PC-3 (cell line): ENCODE results near the gene PFN3. TPM values are rescaled to one million over a fixed set of nuclear protein-coding genes. Genes with fewer than 3 reads are reported as not detected.
A peak's percentile ranks its signal among the peaks of the same experiment; 100 is the strongest.

Experiments used
- ATAC-seq: fragments of 200-7000 bp; cut with Tn5 transposase; 2 replicates; pipeline ENCODE4 v1.9.1; 2020; ENCODE audit warnings: mild to moderate bottlenecking, moderate library complexity
- BruUV-seq: library from RNA; stranded (reverse); fragments of 400-500 nt; replicated peaks from 2 replicates; lab custom pipeline; 2021; lab: Mats Ljungman, UMichigan
- CTCF ChIA-PET: fragments of 300-600 bp; sonication (Branson Sonifier 250); formaldehyde crosslinking; loops from one replicate; lab custom pipeline; 2022; ENCODE audit warnings: antibody characterized with exemption; lab: Charles Lee
- POLR2A ChIA-PET: fragments of 300-600 bp; sonication (Branson Sonifier 250); formaldehyde crosslinking; loops from one replicate; lab custom pipeline; 2022; ENCODE audit warnings: antibody characterized with exemption; ENCODE audit not compliant: unreplicated experiment; lab: Charles Lee
- DNase-seq: peaks from one replicate; pipeline ENCODE4 v3.0.0-alpha.2; 2015
- H2AFZ ChIP-seq: fragments of 300-600 bp; sonication (generic); 2 replicates; pipeline ENCODE4 v1.6.0; 2016; ENCODE audit warnings: antibody characterized with exemption, low read length
- H3F3A ChIP-seq: fragments of 300-600 bp; sonication (generic); one replicate; pipeline ENCODE4 v1.6.0; 2017; ENCODE audit warnings: antibody characterized with exemption, low read length, control low read depth, mild to moderate bottlenecking; ENCODE audit not compliant: unreplicated experiment
- H3K27ac ChIP-seq: fragments of 300-600 bp; sonication (generic); 2 replicates; pipeline ENCODE4 v1.5.1; 2016; ENCODE audit warnings: mild to moderate bottlenecking, low read length
- H3K27me3 ChIP-seq: fragments of 300-600 bp; sonication (generic); 2 replicates; pipeline ENCODE4 v1.6.1; 2016; ENCODE audit warnings: low read length, mixed read lengths
- H3K36me3 ChIP-seq: fragments of 300-600 bp; sonication (generic); 2 replicates; pipeline ENCODE4 v1.6.1; 2016; ENCODE audit warnings: low read depth, mixed run types, low read length, mixed read lengths
- H3K4me1 ChIP-seq: fragments of 300-600 bp; sonication (generic); 2 replicates; pipeline ENCODE4 v1.5.1; 2016; ENCODE audit warnings: low read length; ENCODE audit not compliant: insufficient read depth
- H3K4me2 ChIP-seq: fragments of 300-600 bp; sonication (generic); 2 replicates; pipeline ENCODE4 v1.6.0; 2016; ENCODE audit warnings: low read length
- H3K4me3 ChIP-seq: fragments of 300-600 bp; sonication (generic); 2 replicates; pipeline ENCODE4 v1.5.1; 2016; ENCODE audit warnings: mild to moderate bottlenecking, low read length, mixed read lengths
- H3K79me2 ChIP-seq: fragments of 300-600 bp; sonication (generic); 2 replicates; pipeline ENCODE4 v1.6.1; 2017; ENCODE audit warnings: low read length, mixed read lengths
- H3K9ac ChIP-seq: fragments of 300-600 bp; sonication (generic); 2 replicates; pipeline ENCODE4 v1.6.0; 2016; ENCODE audit warnings: mild to moderate bottlenecking, low read length
- H3K9me2 ChIP-seq: fragments of 300-600 bp; sonication (generic); replicated peaks from 2 replicates; pipeline ENCODE4 v1.6.1; 2016; ENCODE audit warnings: mixed run types, low read length, mixed read lengths
- H3K9me3 ChIP-seq: fragments of 300-600 bp; sonication (generic); 2 replicates; pipeline ENCODE4 v1.6.1; 2016; ENCODE audit warnings: low read length, mixed read lengths
- H4K20me1 ChIP-seq: fragments of 300-600 bp; sonication (generic); 2 replicates; pipeline ENCODE4 v1.6.1; 2016; ENCODE audit warnings: low read length, mixed read lengths
- EZH2 ChIP-seq: fragments of 300-600 bp; sonication (generic); IDR thresholded peaks from one replicate; pipeline ENCODE4 v1.6.1; 2017; ENCODE audit warnings: antibody characterized with exemption, mild to moderate bottlenecking, low read length; ENCODE audit not compliant: unreplicated experiment
- EZH2phosphoT487 ChIP-seq: fragments of 300-600 bp; sonication (generic); IDR thresholded peaks from 2 replicates; pipeline ENCODE4 v1.6.1; 2018; ENCODE audit warnings: mild to moderate bottlenecking, antibody characterized with exemption, low read length, borderline replicate concordance
- intact Hi-C: fragments of 100-400 bp; cut with micrococcal nuclease; formaldehyde crosslinking; loops from 2 replicates; pipeline ENCODE4 v1.9.0; 2023
- total RNA-seq: library from RNA; depleted of rRNA; stranded (reverse); fragments of >200 nt; gene quantifications from 2 replicates; pipeline ENCODE4 v1.2.3, GENCODE V29; 2014
- TF ChIP-seq, protein P1 (sequence below): fragments of 300-600 bp; sonication (generic); conservative IDR thresholded peaks from 2 replicates; pipeline ENCODE4 v1.5.1; 2017; ENCODE audit warnings: antibody characterized with exemption, low read depth, mild to moderate bottlenecking, low read length

PFN3 gene
- total RNA-seq, 1 experiment from 2014 or later = not detected

- Histone ChIP-seq H3K4me1 (peaks cover 13% of the 10 kb centered on the region), H3K9ac (no peak overlapping the region), H3K9me2 (no peaks in the 10 kb centered on the region), H2AFZ (no peak overlapping the region), H4K20me1 (no peaks in the 10 kb centered on the region), H3K27me3 (no peaks in the 10 kb centered on the region), H3K36me3 (no peaks in the 10 kb centered on the region), H3K4me3 (no peak overlapping the region), H3K9me3 (no peaks in the 10 kb centered on the region), H3K79me2 (no peaks in the 10 kb centered on the region), H3F3A (no peaks in the 10 kb centered on the region), H3K4me2 (no peak overlapping the region), H3K27ac (no peak overlapping the region)
- ChIA-PET CTCF (interaction anchor here (0.6 kb wide), 1 partner anchor 18 kb away, joined by 3 read pairs; no protein-coding TSS in a partner anchor), POLR2A (no interaction called here)
- TF ChIP-seq, protein P1, sequence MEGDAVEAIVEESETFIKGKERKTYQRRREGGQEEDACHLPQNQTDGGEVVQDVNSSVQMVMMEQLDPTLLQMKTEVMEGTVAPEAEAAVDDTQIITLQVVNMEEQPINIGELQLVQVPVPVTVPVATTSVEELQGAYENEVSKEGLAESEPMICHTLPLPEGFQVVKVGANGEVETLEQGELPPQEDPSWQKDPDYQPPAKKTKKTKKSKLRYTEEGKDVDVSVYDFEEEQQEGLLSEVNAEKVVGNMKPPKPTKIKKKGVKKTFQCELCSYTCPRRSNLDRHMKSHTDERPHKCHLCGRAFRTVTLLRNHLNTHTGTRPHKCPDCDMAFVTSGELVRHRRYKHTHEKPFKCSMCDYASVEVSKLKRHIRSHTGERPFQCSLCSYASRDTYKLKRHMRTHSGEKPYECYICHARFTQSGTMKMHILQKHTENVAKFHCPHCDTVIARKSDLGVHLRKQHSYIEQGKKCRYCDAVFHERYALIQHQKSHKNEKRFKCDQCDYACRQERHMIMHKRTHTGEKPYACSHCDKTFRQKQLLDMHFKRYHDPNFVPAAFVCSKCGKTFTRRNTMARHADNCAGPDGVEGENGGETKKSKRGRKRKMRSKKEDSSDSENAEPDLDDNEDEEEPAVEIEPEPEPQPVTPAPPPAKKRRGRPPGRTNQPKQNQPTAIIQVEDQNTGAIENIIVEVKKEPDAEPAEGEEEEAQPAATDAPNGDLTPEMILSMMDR = no peak
- TF ChIP-seq EZH2 = no peak
- intact Hi-C loops = no loop called here
- no peak for ATAC-seq
- no peak for DNase-seq
- no TSS peak for BruUV-seq
Measured at GRCh38 chr5:177405805-177406204, 5.3 kb upstream of the PFN3 start.

DNA sequence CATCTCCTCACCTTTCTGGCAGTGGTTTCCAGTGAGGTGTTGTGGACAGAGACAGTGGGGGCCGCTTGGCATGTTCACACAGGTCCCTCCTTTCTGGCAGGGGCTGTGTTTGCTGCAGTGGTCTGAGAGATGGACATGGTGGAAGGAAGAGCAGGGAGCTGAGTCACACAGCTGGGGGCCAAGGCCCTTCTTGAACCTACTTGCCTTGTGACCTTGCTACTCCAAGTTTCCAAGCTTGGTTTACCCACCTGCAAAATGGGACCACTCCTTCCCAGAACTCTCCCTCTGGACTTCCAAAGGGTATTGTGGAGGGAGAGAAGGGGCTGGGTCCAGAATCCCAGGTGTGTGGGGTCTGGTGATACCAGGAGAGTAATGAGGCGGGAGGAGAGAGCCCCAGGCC lies 4.9 kb upstream of the PFN3 start:
- H3K4me2 ChIP-seq = peak overlapping the region; percentile 99; the same call in 1 of the 2 replicates
- H3K27ac ChIP-seq = no peak overlapping the region
- TF ChIP-seq EZH2 (no peak), EZH2phosphoT487 (no peak)
- TF ChIP-seq, protein P1 = no peak
- no peaks in the 10 kb centered on the region for H3K36me3 ChIP-seq
- H2AFZ ChIP-seq = no peak overlapping the region
- H4K20me1 ChIP-seq = no peaks in the 10 kb centered on the region
- CTCF ChIA-PET = interaction anchor here (0.6 kb wide), 1 partner anchor 19 kb away, joined by 3 read pairs; no protein-coding TSS in a partner anchor
- POLR2A ChIA-PET = no interaction called here
- no peak for DNase-seq
- ATAC-seq = no peak
- intact Hi-C loops = no loop called here
- H3K79me2 ChIP-seq = no peaks in the 10 kb centered on the region
- no peaks in the 10 kb centered on the region for H3K27me3 ChIP-seq
- no peaks in the 10 kb centered on the region for H3K9me3 ChIP-seq
- no peaks in the 10 kb centered on the region for H3F3A ChIP-seq
- no peak overlapping the region for H3K4me3 ChIP-seq
- peaks cover 13% of the 10 kb centered on the region for H3K4me1 ChIP-seq
- no TSS peak for BruUV-seq
- no peak overlapping the region for H3K9ac ChIP-seq
- no peaks in the 10 kb centered on the region for H3K9me2 ChIP-seq

GRCh38 chr5:177404641-177405179 lies 4.2 kb upstream of the PFN3 start:
- DNase-seq = no peak
- peak overlapping the region; percentile 80 for H3K4me3 ChIP-seq
- H3K4me2 ChIP-seq = peak overlapping the region; percentile 99
- H3K36me3 ChIP-seq = no peaks in the 10 kb centered on the region
- H3K9me2 ChIP-seq = no peaks in the 10 kb centered on the region
- no peaks in the 10 kb centered on the region for H3F3A ChIP-seq
- peaks cover 13% of the 10 kb centered on the region for H3K4me1 ChIP-seq
- intact Hi-C loops = loop anchor here (1.0 kb wide), 2 partner anchors 50 to 97 kb away; no protein-coding TSS in a partner anchor
- TF ChIP-seq EZH2phosphoT487 (no peak), EZH2 (no peak)
- TF ChIP-seq, protein P1 = no peak
- H3K79me2 ChIP-seq = no peaks in the 10 kb centered on the region
- no peak overlapping the region for H3K27ac ChIP-seq
- no peaks in the 10 kb centered on the region for H3K9me3 ChIP-seq
- H3K27me3 ChIP-seq = no peaks in the 10 kb centered on the region
- ChIA-PET POLR2A (interaction anchor here (0.6 to 0.7 kb wide), 2 partner anchors 103 to 754 kb away, joined by 3 read pairs; no protein-coding TSS in a partner anchor), CTCF (interaction anchor here (0.5 to 3.1 kb wide), 14 partner anchors 14 to 93 kb away, joined by 3 to 36 read pairs (median 5); partner anchors contain the start of genes DBN1, GRK6 and PDLIM7)
- no peak for ATAC-seq
- peak overlapping the region; percentile 86 for H2AFZ ChIP-seq
- peak overlapping the region; percentile 70 for H3K9ac ChIP-seq
- H4K20me1 ChIP-seq = no peaks in the 10 kb centered on the region
- no TSS peak for BruUV-seq
